ENCODE results near the gene TENM4.

DNA sequence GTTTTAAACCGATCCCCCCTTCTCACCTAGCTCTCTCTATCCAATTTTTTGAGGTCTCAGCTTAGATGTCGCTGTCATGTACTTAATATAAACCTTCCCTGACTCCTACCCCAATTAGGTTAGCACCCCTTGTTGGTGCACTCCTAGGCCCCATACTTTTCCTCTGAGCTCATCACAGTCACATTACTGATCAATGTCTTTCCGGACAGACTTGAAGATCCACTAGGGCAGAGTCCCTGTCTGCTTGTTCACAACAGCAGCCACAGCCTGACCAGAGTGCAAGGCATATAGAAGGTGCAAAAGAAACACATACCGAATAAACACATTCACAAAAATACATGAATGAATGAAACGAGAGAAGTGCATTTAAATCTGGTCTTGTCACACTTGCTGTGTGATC, 605.2 kb downstream of the TENM4 start:
- TF ChIP-seq, protein P1, sequence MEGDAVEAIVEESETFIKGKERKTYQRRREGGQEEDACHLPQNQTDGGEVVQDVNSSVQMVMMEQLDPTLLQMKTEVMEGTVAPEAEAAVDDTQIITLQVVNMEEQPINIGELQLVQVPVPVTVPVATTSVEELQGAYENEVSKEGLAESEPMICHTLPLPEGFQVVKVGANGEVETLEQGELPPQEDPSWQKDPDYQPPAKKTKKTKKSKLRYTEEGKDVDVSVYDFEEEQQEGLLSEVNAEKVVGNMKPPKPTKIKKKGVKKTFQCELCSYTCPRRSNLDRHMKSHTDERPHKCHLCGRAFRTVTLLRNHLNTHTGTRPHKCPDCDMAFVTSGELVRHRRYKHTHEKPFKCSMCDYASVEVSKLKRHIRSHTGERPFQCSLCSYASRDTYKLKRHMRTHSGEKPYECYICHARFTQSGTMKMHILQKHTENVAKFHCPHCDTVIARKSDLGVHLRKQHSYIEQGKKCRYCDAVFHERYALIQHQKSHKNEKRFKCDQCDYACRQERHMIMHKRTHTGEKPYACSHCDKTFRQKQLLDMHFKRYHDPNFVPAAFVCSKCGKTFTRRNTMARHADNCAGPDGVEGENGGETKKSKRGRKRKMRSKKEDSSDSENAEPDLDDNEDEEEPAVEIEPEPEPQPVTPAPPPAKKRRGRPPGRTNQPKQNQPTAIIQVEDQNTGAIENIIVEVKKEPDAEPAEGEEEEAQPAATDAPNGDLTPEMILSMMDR (IDR thresholded peaks at IDR 0.05) = no peak
- no peak for TF ChIP-seq POLR2A (IDR thresholded peaks at IDR 0.05)
- no peak for TF ChIP-seq EP300 (IDR thresholded peaks at IDR 0.05)
- no peak for TF ChIP-seq POLR2AphosphoS5 (IDR thresholded peaks at IDR 0.05)
